Mesendoderm (in vitro differentiated cells): Measurements from ENCODE around the gene FGF8.

Source experiments
- DNase-seq: peaks from one replicate; pipeline ENCODE4 v3.0.0; 2013
- H2AK5ac ChIP-seq: 2 replicates; pipeline ENCODE4 v1.6.1; 2013; ENCODE audit warnings: low read length, inconsistent platforms
- H2BK120ac ChIP-seq: 2 replicates; pipeline ENCODE4 v1.6.1; 2013; ENCODE audit warnings: low read depth, mild to moderate bottlenecking, low read length, moderate library complexity, mixed read lengths
- H2BK15ac ChIP-seq: replicated peaks from 2 replicates; pipeline ENCODE4 v1.6.1; 2013; ENCODE audit warnings: low read depth, mild to moderate bottlenecking, moderate library complexity
- H2BK5ac ChIP-seq: 2 replicates; pipeline ENCODE4 v1.6.1; 2013; ENCODE audit warnings: low read length, inconsistent platforms
- H3K18ac ChIP-seq: 2 replicates; pipeline ENCODE4 v1.6.1; 2013; ENCODE audit warnings: mild to moderate bottlenecking, low read length, mixed read lengths
- H3K23ac ChIP-seq: one replicate; pipeline ENCODE4 v1.6.1; 2013; ENCODE audit warnings: low read length
- H3K27ac ChIP-seq: 2 replicates; pipeline ENCODE4 v1.5.1; 2013; ENCODE audit warnings: low read depth, mild to moderate bottlenecking, inconsistent platforms, low read length, moderate library complexity
- H3K27me3 ChIP-seq: 2 replicates; pipeline ENCODE4 v1.6.1; 2013; ENCODE audit warnings: low read length, control low read depth, mild to moderate bottlenecking, inconsistent platforms; ENCODE audit not compliant: insufficient read depth, poor library complexity
- H3K36me3 ChIP-seq: 2 replicates; pipeline ENCODE4 v1.6.1; 2013; ENCODE audit warnings: low read length, inconsistent platforms; ENCODE audit not compliant: control insufficient read depth, insufficient read depth
- H3K4ac ChIP-seq: one replicate; pipeline ENCODE4 v1.6.1; 2013; ENCODE audit warnings: low read depth, mild to moderate bottlenecking, low read length, moderate library complexity
- H3K4me1 ChIP-seq: 2 replicates; pipeline ENCODE4 v1.6.1; 2013; ENCODE audit warnings: low read depth, low read length, inconsistent platforms; ENCODE audit not compliant: control insufficient read depth
- H3K4me2 ChIP-seq: 2 replicates; pipeline ENCODE4 v1.6.1; 2013; ENCODE audit warnings: low read length
- H3K4me3 ChIP-seq: 2 replicates; pipeline ENCODE4 v1.5.1; 2013; ENCODE audit warnings: mild to moderate bottlenecking, low read length
- H3K56ac ChIP-seq: one replicate; pipeline ENCODE4 v1.6.1; 2013; ENCODE audit warnings: low read length
- H3K79me1 ChIP-seq: 2 replicates; pipeline ENCODE4 v1.6.1; 2013; ENCODE audit warnings: low read length, inconsistent platforms
- H3K79me2 ChIP-seq: 2 replicates; pipeline ENCODE4 v1.6.1; 2013; ENCODE audit warnings: mild to moderate bottlenecking, low read length; ENCODE audit not compliant: control insufficient read depth, insufficient read depth
- H3K9ac ChIP-seq: 2 replicates; pipeline ENCODE4 v1.6.1; 2013; ENCODE audit warnings: low read length, inconsistent platforms
- H4K5ac ChIP-seq: one replicate; pipeline ENCODE4 v1.6.1; 2013; ENCODE audit warnings: low read length
- H4K8ac ChIP-seq: one replicate; pipeline ENCODE4 v1.6.1; 2013; ENCODE audit warnings: low read depth, mild to moderate bottlenecking, control low read depth, low read length, moderate library complexity
- WGBS: extraction: QIAGEN DNeasy Blood & Tissue Kit; methylation state at CpG from one replicate; pipeline ENCODE4 v1.1.7; 2013; ENCODE audit warnings: low lambda C conversion rate, missing lambda C conversion rate; ENCODE audit not compliant: insufficient coverage; ENCODE audit errors: extremely low coverage; 5-methylcytosine and 5-hydroxymethylcytosine counted together

FGF8 gene

DNA sequence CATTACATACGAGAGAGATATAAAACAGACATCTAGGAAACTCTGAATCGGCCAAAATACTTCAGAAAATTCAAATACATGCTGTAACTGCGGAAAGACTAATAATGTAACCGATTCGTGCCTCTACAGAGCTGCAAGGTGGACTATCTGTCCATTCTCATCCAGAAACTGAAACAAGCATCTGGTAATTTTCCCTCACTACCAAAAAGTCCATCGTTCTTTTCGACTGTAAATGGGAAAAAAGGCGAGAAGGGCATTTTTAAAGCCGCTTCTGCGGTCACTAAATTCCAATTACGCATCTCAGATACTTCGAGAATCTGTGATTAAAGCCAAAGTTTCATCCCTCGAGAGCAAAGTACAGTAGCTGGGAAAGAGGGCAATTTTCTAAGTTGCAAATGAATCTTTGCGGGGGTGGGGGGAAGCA lies 41.0 kb upstream of the FGF8 start:
- Histone ChIP-seq H4K5ac (no peak overlapping the region), H3K4me2 (peak overlapping the region; percentile 92), H3K56ac (peak overlapping the region; percentile 95), H3K9ac (peak overlapping the region; percentile 91), H3K23ac (no peak overlapping the region), H2BK5ac (no peak overlapping the region), H3K36me3 (peaks cover 1% of the 10 kb centered on the region), H2BK15ac (no peak overlapping the region), H3K79me1 (peaks cover 4% of the 10 kb centered on the region), H3K27ac (peak overlapping the region; percentile 93), H3K18ac (no peak overlapping the region), H3K27me3 (no peaks in the 10 kb centered on the region), H3K4me1 (peaks cover 3% of the 10 kb centered on the region), H4K8ac (no peak overlapping the region), H2AK5ac (no peak overlapping the region), H2BK120ac (no peak overlapping the region), H3K4ac (no peak overlapping the region), H3K4me3 (peak overlapping the region; percentile 96), H3K79me2 (peaks cover 51% of the 10 kb centered on the region)
- DNase-seq = no peak
- WGBS = no CpG with 5 or more reads among the region's 14 CpGs

DNA sequence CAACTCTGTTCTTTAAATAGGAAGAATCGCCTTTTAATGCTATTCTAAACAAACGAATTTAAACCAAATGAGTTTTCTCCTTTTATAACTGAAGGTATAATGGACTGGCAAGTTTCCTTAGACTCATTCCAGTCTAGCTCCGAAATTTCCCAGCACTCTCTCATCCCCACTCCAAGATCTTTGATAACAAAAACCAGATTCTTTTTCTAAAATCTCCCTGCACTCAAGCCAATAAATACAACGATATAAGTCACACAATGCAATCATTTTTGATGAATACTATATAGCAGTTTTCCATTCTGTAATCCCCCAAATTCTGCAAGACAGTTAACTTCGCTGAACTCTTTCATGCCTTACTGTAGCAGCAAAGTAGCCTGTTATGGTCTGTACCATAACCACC lies 40.5 kb upstream of the FGF8 start:
- Histone ChIP-seq H3K23ac (no peak overlapping the region), H4K5ac (no peak overlapping the region), H3K36me3 (peaks cover 1% of the 10 kb centered on the region), H2BK15ac (no peak overlapping the region), H3K9ac (peak overlapping the region; percentile 91), H2BK5ac (no peak overlapping the region), H4K8ac (no peak overlapping the region), H2AK5ac (no peak overlapping the region), H2BK120ac (no peak overlapping the region), H3K27me3 (no peaks in the 10 kb centered on the region), H3K27ac (no peak overlapping the region), H3K56ac (peak overlapping the region; percentile 85), H3K79me2 (peaks cover 54% of the 10 kb centered on the region), H3K4me2 (peak overlapping the region; percentile 89), H3K4me3 (peak overlapping the region; percentile 74), H3K79me1 (peaks cover 4% of the 10 kb centered on the region), H3K4me1 (peaks cover 3% of the 10 kb centered on the region), H3K4ac (no peak overlapping the region), H3K18ac (no peak overlapping the region)
- DNase-seq = no peak
- WGBS = no CpG with 5 or more reads among the region's 5 CpGs

DNA sequence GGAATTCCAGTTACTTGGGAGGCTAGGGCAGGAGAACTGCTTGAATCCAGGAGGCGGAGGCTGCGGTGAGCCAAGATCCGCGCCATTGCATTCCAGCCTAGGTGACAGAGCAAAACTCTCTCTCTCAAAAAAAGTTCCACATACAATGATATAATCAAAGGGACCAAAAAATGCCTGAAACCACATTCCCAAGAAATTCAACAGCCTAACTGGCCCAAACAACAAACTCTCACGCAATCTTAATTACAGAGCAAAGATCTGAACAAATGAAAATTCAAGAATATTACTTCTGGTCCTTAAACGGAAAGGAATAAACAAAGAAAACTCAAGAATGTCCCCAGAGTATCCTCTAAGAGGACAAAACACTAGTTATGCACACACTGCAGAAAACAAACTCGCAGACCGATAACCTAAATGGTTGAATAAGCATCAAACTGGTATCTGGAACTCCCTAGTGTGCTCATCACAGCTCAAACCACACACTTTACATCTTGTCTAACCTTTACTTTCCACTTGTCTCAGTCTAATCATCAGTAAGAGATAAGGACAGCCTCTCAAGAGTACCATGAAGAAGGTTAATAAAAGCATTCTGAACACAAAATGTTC lies 38.7 kb upstream of the FGF8 start:
- H3K4me3 ChIP-seq = no peak overlapping the region
- H3K4ac ChIP-seq = no peak overlapping the region
- no peak overlapping the region for H3K56ac ChIP-seq
- no peaks in the 10 kb centered on the region for H3K27me3 ChIP-seq
- DNase-seq = no peak
- H2AK5ac ChIP-seq = no peak overlapping the region
- peaks cover 3% of the 10 kb centered on the region for H3K4me1 ChIP-seq
- H3K36me3 ChIP-seq = peaks cover 1% of the 10 kb centered on the region
- peaks cover 4% of the 10 kb centered on the region for H3K79me1 ChIP-seq
- no peak overlapping the region for H2BK120ac ChIP-seq
- no peak overlapping the region for H3K27ac ChIP-seq
- no peak overlapping the region for H3K18ac ChIP-seq
- no peak overlapping the region for H4K8ac ChIP-seq
- WGBS = no CpG with 5 or more reads among the region's 8 CpGs
- H3K9ac ChIP-seq = no peak overlapping the region
- peaks cover 55% of the 10 kb centered on the region for H3K79me2 ChIP-seq
- no peak overlapping the region for H2BK5ac ChIP-seq
- H3K4me2 ChIP-seq = no peak overlapping the region
- no peak overlapping the region for H4K5ac ChIP-seq
- no peak overlapping the region for H3K23ac ChIP-seq
- no peak overlapping the region for H2BK15ac ChIP-seq

- H3K27me3 ChIP-seq = no peaks in the 10 kb centered on the region
- H4K5ac ChIP-seq = no peak overlapping the region
- H2BK5ac ChIP-seq = no peak overlapping the region
- peaks cover 3% of the 10 kb centered on the region for H3K36me3 ChIP-seq
- H3K9ac ChIP-seq = no peak overlapping the region
- H3K56ac ChIP-seq = no peak overlapping the region
- H3K79me1 ChIP-seq = peaks cover 6% of the 10 kb centered on the region
- peaks cover 3% of the 10 kb centered on the region for H3K4me1 ChIP-seq
- H2BK15ac ChIP-seq = no peak overlapping the region
- no peak overlapping the region for H4K8ac ChIP-seq
- peaks cover 51% of the 10 kb centered on the region for H3K79me2 ChIP-seq
- H2AK5ac ChIP-seq = no peak overlapping the region
- no peak overlapping the region for H3K27ac ChIP-seq
- H2BK120ac ChIP-seq = no peak overlapping the region
- H3K4ac ChIP-seq = no peak overlapping the region
- no peak overlapping the region for H3K18ac ChIP-seq
- no peak overlapping the region for H3K4me3 ChIP-seq
- H3K23ac ChIP-seq = peak overlapping the region; percentile 85
- H3K4me2 ChIP-seq = no peak overlapping the region
- 100% methylated on average over 1 of the region's 4 CpGs for WGBS
- DNase-seq = no peak
Observed at GRCh38 chr10:101812606-101813005, 36.7 kb upstream of the FGF8 start.

- no peak overlapping the region for H2BK5ac ChIP-seq
- no peak overlapping the region for H3K18ac ChIP-seq
- no peak overlapping the region for H3K4me2 ChIP-seq
- no peak overlapping the region for H2BK15ac ChIP-seq
- H2AK5ac ChIP-seq = no peak overlapping the region
- H3K4ac ChIP-seq = no peak overlapping the region
- peaks cover 6% of the 10 kb centered on the region for H3K79me2 ChIP-seq
- H3K23ac ChIP-seq = no peak overlapping the region
- no peak overlapping the region for H3K56ac ChIP-seq
- no peaks in the 10 kb centered on the region for H3K4me1 ChIP-seq
- H4K5ac ChIP-seq = no peak overlapping the region
- H3K27me3 ChIP-seq = no peaks in the 10 kb centered on the region
- H3K27ac ChIP-seq = no peak overlapping the region
- DNase-seq = no peak
- peaks cover 6% of the 10 kb centered on the region for H3K36me3 ChIP-seq
- no peak overlapping the region for H3K4me3 ChIP-seq
- H3K9ac ChIP-seq = no peak overlapping the region
- WGBS = no CpG with 5 or more reads among the region's 1 CpG
- peaks cover 2% of the 10 kb centered on the region for H3K79me1 ChIP-seq
- no peak overlapping the region for H2BK120ac ChIP-seq
- H4K8ac ChIP-seq = no peak overlapping the region
Observed at GRCh38 chr10:101807158-101807557, 31.2 kb upstream of the FGF8 start.

GRCh38 chr10:101803511-101803910 lies 27.6 kb upstream of the FGF8 start:
- H3K18ac ChIP-seq = no peak overlapping the region
- no peaks in the 10 kb centered on the region for H3K4me1 ChIP-seq
- H3K56ac ChIP-seq = no peak overlapping the region
- no peak overlapping the region for H3K23ac ChIP-seq
- H2BK5ac ChIP-seq = no peak overlapping the region
- WGBS = 100% methylated on average over 1 of the region's 4 CpGs
- H4K8ac ChIP-seq = no peak overlapping the region
- no peak overlapping the region for H3K4me3 ChIP-seq
- no peak overlapping the region for H3K27ac ChIP-seq
- no peak overlapping the region for H3K9ac ChIP-seq
- peaks cover 2% of the 10 kb centered on the region for H3K79me2 ChIP-seq
- no peaks in the 10 kb centered on the region for H3K27me3 ChIP-seq
- no peak overlapping the region for H3K4me2 ChIP-seq
- H4K5ac ChIP-seq = no peak overlapping the region
- no peak overlapping the region for H2AK5ac ChIP-seq
- no peak overlapping the region for H2BK120ac ChIP-seq
- no peak overlapping the region for H3K4ac ChIP-seq
- H3K79me1 ChIP-seq = peaks cover 7% of the 10 kb centered on the region
- H2BK15ac ChIP-seq = no peak overlapping the region
- H3K36me3 ChIP-seq = peaks cover 13% of the 10 kb centered on the region
- no peak for DNase-seq
